GM19395 (cell line): ENCODE data around the gene COPZ1.

Experiments used
- ATAC-seq: cut with Tn5 transposase; IDR thresholded peaks from one replicate; pipeline ENCODE4 v1.9.1; 2021; ENCODE audit warnings: mild to moderate bottlenecking, moderate library complexity; ENCODE audit not compliant: unreplicated experiment

COPZ1 gene

DNA sequence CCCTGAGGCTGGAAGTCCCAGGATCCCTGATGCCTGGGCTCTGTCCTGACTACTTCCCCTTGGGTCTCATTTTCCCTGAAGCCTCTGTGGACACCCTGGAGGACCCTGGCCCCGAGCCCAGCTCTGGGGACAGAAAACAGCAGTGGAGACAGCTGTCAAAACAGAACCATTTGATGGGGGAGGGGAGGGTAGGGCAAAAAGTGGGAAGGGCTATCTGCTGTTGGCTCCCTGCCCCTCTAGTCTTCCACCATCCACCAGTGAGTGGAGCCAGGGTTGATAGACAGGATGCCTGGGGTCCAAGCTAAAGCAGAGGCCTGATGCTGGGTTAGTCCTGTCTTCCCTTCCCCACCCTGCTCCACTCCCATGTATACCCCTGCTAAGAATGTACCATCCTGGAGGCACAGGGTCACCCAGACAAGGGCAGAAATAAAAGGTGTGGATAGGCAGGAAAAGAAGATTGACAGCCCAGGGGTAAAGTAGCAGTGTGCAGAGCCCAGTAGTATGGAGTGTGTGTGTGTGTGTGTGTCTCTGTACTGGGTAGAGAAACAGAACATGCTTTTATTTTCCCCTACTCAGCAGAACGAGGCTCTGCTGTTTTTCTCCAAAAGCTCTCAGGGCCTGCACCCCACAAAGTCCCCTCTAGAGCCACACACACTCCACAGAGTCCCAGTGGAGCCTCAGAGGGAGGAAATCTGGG lies 49.8 kb downstream of the COPZ1 start:
- ATAC-seq, result no peak

DNA sequence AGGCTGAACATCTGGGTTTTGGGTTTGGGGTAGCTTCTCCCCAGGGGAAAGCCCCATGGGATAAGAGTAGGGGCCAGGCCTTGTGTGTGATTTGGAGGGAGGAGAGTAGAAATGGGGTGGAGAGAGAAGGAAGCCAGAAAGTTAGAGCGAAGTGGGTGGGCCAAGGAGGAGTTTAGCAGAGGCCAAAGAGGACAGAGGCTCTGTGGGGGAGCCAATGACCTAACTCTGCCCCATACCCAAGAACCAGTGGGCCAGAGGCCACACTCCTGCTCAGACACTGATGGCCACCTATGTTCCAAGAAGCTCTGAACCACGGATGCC lies 50.3 kb downstream of the COPZ1 start:
- no peak for ATAC-seq

GRCh38 chr12:54376596-54376995 lies 51.7 kb downstream of the COPZ1 start:
- no peak for ATAC-seq

DNA sequence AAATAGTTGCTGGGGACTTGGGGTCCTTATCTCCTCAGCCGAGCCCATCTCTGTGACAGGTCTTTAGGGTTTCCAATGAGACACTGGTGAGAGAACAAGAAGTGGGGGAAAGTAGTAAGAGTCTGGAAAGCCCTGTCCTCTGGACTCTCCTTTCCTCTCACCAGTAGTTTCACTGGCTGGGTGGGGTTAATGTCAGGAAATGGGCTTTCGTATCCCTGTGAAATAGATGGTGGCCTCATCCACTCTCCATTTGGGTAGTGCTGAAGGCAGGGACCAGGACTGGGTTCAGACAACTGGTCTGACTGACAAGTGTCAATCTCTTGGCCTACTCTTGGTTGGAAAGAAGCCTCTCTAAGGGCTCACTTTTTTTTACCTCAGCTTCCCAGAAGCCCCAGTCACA lies 52.1 kb downstream of the COPZ1 start:
- ATAC-seq, result no peak

DNA sequence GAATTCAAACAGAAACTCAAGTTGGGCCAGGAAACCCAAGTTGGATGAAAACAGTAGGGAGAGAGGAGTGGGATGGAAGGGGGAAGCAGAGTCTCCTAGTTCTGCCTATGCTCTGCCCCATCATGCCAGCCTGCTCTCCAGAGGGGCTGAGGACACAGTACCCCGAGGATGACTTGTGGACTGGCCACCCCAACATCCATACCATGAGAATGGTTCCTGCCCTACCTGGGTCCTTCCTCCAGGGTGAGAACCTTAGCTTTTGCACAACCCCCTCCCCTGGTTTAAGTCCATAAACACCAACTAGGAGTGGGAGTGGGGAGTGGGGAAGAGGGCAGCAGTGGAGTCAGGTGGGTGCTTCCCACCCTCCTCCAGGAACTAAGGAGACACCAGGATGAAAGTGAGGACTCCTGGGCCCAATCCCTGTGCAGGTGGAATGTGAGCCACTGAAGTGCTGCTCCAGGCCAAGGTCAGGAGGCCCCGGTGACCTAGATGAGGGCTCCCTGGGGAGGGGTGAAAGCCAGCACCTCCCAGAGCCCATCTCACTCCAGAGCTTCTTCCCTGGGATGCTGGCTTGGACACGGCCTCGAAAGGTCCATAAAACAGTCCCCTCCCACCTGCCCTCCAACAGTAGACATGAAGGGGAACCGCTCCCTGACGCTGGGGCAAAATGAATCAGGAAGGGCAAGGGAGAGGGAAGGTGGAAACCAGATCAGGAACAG lies 53.0 kb downstream of the COPZ1 start:
- no peak for ATAC-seq

DNA sequence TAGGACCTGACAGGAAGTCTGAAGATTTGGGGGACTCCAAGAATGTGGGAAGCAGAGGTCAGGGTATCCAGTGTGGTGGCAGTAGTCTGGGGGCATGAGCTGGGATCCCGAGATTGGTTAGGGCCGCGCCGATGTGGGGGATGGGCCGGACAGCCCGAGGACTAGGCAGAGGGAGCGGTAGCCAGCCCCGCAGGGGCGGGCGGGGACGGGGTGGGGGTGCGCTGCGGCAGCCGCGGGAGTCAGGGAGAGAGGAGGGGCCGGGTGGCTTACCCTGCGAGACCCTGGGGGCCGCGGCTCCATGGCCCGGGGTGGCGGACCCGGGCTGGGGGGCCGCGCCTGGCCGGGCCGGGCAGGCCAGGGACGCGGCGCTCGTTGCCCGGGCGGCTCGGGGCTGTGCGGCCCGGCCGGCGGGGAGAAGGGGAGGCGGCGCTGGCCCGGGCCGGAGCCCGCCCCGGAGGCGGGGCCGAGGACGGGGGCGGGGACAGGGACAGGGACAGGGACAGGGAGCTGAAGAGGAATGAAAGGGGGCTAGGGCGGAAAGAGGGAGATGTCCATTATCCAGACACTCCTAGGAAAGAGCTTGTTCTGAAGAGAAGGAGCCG lies 54.0 kb downstream of the COPZ1 start:
- no peak for ATAC-seq

DNA sequence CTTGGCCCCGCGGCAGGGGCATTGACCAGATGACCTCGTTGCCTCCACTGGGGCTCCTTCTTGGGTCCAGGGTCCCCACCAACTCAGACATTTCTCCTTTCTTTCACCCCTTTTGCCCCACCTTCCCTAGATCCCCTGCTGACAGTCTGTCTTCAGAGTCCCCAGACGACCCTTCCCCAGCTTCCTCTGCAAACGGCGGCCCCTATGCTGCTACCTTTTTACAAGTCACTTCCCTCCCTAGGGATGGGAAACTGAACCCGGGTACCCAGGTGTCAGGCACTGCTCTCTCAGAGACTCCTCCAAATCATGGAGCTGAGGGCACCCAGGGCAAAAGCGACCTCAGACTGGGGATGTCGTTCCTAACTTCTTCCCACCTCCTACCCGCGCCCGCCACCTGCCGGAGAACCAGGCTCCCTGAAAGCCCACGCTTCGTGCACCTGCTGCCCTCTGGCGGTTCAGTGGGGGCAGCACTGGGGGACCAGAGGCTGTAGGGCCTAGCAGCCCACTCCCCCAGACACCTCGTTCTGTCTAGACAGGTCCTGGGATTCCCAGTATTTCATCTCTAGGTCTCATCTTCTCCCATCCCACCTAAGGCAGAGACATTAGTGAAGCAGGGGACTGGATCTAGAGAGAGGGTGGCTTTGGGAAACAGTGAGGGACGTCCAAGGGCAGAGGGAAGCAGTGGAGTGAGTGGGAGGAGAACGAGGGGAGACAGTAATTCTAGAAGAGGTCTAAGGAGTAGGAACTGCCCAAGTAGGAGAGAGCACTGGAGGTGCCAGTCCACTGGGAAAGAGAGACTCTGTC lies 54.7 kb downstream of the COPZ1 start:
- peak; percentile 81 for ATAC-seq

DNA sequence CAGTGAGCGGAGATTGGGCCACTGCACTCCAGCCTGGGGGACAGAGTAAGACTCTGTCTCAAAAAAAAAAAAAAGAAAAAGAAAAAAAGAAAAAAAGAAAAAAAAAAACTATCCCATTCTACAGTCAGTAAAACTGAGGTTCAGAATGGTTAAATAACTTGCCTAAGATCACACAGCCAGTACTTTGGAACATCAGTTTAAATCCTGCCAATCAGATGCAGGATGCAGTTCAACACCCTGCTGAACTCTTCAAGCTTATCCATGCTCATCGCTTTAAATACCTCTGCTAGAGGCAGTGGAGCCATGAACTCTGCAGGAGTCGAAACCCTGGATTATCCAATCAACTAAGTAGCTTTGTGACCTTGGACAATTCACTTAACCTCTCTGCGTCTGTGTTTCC lies 56.2 kb downstream of the COPZ1 start:
- no peak for ATAC-seq

DNA sequence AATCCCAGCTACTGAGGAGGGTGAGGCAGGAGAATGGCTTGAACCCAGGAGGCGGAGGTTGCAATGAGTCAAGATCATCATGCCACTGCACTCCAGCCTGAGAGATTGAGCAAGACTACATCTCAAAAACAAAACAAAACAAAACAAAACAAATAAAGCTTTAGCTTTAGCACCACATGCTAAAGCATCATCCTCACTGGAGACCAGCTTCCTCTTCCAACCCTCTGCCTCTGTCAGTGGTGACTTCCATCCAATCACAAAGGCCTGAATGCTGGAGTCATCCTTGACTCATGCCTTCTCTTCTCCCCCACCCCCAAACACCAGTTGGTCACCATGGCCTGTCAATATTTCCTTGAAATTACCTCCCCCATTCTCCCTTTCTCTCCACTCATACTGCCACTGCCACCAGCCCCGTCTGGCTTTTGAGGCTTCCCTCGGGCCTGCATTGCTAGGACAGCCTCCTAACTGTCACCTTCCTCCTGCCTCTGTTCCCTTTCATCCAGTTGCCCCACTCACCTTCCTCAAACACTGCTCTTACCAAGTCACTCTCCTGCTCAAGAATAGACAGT lies 58.2 kb downstream of the COPZ1 start:
- ATAC-seq, result no peak

DNA sequence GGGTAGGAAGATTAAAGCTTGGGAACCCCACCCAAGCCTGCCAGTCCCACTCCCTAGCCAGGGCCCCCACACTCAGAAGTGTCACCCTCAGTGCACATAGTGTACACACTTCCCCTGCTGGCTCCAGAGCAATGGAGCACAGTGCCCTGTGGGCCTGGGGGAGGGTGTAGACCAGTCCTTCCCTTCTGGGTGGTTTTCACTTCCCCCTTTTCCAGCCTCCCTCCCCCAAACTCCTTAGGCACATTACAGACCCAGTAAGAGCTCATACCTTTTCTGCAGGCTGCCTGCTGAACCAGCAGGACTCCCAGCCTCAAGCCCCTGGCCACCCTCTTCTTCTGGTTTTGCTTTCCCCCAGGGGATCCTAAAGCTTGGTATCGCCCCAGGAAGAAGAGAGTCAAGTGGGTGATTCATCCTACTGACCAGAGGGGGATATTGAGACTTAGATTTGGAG lies 59.7 kb downstream of the COPZ1 start, which contains the start of gene ZNF385A:
ZNF385A (minus strand) TSS at position 143 of the 451 bp plus-strand sequence. CDS start 219 bp downstream, outside the sequence.
- peak; percentile 57 for ATAC-seq

GRCh38 chr12:54385251-54385914 lies 60.5 kb downstream of the COPZ1 start:
- ATAC-seq, result peak; percentile 57

GRCh38 chr12:54386403-54387113 lies 61.6 kb downstream of the COPZ1 start:
- no peak for ATAC-seq

DNA sequence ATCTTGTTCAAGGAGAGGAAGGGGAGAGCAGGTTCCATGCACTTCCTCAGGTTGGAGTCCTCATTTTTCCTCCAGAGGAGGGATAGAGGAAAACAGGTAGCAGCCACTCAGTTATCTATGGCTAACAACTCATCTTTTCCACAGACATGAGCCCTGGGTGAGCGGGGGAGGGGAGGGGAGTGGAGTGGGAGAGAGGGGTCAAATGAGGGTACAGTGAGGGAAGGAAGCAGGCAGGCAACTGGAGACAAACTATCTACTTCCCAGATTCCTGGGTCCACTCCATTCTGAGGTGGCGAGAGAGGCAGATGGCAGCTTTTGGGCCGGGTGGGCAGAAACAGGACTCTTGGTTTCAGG lies 62.2 kb downstream of the COPZ1 start:
- ATAC-seq, result no peak

DNA sequence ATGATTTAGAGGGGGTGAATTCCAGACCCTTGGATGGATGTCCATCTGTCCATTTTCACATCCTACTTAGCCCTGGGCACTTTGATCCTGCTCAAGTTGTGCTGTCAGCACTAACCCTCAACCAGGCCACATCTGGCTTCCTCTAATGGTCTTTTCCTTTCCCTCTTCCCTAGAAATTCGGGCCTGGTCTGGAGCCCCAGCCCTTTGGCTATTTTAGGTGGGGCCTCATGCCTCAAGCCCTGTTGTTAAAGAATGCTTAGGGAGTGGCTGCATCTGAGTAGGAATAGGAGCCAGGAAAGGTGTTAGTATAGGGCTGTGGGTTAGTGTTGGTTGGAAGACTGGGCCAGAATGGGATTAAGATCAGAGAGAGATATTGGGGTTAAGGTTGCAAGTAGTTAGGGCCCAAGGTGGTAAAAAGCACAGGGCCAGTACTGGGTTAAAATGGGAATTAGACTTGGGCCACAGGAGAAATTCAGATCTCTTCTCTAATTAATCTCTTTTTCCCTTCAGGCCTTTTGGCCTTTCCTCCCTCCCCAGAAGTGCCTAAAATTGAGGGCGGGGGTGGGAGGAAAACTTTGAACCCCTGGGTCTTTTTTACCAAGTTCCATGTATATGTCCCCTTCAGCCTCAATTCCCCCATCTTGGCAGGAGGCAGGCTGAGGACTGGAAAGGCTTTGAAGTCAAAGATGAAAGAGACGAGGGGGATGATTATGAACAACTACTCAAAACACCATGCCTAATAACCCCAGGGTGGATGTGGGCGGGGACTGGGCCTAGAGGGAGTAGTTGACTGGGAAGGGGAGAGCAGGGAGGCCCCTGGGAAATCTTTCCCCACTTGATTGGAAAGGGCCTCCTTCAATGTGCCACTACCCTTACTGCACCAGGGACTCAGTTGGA lies 63.6 kb downstream of the COPZ1 start:
- no peak for ATAC-seq

GRCh38 chr12:54389134-54389508 lies 64.2 kb downstream of the COPZ1 start:
- no peak for ATAC-seq

- ATAC-seq, result no peak
Measured at GRCh38 chr12:54389607-54390175, 64.8 kb downstream of the COPZ1 start.

- ATAC-seq, result no peak
Measured at GRCh38 chr12:54390176-54390667, 65.3 kb downstream of the COPZ1 start.
